Inferior parietal cortex (tissue), 1 donor: Measurements from ENCODE around the gene HAUS7.

Experiments used
- DNase-seq: peaks from one replicate; pipeline ENCODE4 v3.0.0-alpha.2; 2016; ENCODE audit errors: extremely low spot score

Gene HAUS7

GRCh38 chrX:153477364-153477857 lies 7.0 kb upstream of the HAUS7 start:
- no peak for DNase-seq

DNA sequence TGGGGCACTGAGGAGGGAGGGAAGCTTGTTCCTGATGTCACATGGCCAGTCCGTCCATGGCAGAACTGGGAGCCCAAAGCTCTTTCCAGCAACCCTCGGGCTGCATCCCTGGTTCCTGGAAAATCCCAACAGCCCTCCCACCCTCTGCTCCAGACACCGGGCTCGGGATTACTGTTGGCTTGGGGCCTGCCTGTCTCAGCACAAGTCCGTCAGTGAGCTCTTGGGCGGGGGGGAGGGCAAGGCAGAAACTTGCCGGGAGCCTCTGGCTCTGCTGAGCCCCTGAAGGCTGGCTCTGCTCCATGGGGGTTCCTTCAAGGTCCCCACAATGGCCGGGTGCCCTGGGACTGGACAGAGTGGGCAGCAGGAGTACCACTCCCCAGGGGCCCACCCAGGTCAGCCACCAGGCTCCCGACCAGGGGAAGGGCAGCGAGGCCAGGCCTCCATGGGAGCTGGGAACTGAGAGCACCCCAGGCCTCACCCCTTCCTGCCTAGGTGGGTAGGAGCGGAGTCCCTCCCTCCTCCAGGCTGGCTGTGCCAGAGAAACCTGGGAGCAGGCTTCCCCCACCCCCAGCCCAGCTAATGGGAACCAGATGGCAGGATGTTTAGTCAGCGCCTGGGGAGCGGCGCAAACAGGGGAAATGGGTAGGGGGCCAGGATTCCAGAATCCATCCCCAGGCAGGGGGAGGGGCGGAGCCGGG lies 6.4 kb upstream of the HAUS7 start:
- DNase-seq, result no peak

GRCh38 chrX:153475751-153476281 lies 5.4 kb upstream of the HAUS7 start:
- DNase-seq, result no peak

DNA sequence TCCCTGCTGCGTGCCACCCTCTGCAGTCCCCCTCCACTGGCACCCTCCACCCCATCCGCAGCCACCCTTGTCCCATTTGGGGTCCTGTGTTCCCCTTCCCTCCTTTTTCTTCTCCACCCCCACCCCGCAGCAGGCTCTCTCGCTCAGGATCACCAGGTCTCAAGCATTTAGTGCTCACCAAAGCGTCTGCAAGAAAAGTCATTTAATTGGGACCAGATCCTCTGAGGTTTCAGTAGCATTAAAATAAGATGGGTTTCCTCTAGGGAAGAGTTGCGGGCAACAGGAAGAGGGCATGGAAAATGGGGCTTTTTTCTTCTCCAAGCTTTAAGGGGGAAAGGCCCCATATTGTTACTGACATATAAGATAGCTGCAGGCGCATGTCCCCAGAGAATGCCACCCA lies 4.9 kb upstream of the HAUS7 start:
- no peak for DNase-seq

- DNase-seq, result no peak
Observed at GRCh38 chrX:153474718-153475117, 4.3 kb upstream of the HAUS7 start.

DNA sequence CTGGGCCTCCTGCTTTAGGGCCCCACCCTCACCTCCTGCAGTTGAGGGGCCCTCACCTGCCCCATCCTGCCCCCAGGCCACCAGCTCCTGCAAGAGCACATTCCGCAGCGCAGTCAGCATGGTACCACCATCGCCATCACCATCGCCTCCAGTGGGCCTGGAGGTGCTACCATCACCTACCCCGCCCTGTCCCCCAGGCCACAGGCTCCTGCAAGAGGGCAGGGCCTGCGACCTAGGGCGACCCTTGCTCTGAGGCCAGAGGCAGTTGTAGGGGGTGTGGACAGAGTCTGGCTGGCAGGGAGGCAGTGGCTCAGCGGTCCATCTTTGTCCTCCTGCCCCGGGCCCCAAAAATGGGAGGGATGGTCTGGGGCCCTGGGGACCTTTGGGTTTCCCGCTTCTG lies 3.9 kb upstream of the HAUS7 start:
- DNase-seq, result no peak

DNA sequence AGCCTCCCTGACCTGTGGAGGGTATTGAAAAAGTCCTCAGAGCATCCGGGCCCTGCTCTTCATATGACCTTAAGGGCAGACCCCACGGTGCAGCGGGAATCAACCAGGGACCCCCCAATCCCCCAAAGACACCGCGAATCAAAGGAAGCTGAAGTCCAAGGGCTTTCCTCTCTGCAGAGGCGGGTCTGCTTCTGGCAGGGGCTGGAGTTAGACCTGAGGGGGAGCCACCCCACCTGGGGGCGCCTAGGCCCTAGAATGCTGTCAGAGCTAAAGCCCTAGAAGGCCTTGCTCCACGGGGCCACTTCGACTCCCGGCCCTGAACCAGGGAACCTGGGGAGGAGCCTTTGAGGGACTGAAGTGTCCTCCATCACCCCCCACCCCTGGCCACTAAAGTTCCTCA lies 2.8 kb upstream of the HAUS7 start:
- DNase-seq, result no peak

DNA sequence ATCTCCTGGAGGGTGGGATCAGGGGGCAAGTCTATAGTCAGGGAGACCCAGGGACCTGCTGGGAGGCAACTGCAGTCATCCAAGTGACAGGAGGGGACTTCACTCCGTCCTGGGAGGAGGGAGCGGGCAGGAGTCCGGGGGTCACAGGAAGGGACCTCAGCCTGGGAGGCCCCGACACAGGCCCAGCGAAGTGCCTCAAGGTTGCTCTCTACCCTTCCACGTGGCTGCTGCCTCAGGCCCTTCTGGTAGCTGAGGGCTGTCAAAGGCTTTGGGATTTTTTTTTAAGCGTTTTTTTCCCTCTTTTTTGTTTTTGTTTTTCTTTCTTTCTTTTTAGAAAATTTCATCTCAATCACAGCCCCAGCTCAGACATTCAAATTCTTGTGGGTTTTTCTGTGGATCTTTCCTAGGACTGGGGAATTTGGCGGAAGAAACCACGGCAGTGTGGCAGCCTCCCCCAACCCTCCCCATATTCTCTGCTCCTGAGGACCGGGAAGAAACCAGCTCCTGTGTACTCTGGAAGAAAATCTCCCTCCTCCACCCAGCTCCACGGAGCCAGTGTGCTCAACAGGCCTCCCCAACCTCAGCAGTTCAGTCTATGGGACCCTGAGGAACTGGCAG lies 1.4 kb upstream of the HAUS7 start:
- no peak for DNase-seq

GRCh38 chrX:153469811-153470410 lies 465 bp downstream of the HAUS7 start:
- no peak for DNase-seq

- no peak for DNase-seq
Observed at GRCh38 chrX:153468008-153468580, 2.3 kb downstream of the HAUS7 start.

GRCh38 chrX:153465691-153466380 lies 4.5 kb downstream of the HAUS7 start:
- no peak for DNase-seq

DNA sequence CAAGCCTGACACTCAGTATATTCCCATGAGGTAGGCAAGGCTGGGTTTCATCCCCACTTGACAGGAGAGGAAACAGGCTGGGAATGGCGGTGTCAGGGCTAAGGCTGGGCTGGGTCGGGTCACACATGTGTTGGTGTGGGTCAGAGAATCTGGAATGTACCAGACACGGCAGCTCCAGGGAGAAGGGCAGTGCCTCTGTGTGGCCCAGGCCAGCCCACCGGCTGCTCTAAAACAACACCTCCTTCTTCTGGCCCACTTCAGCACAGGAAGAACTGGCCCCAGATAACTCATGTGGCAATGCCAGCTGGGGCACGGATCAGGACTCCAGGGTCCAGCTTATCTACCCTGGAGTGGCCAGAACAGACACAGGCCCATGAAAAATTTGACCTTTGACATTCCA lies 6.3 kb downstream of the HAUS7 start:
- no peak for DNase-seq

DNA sequence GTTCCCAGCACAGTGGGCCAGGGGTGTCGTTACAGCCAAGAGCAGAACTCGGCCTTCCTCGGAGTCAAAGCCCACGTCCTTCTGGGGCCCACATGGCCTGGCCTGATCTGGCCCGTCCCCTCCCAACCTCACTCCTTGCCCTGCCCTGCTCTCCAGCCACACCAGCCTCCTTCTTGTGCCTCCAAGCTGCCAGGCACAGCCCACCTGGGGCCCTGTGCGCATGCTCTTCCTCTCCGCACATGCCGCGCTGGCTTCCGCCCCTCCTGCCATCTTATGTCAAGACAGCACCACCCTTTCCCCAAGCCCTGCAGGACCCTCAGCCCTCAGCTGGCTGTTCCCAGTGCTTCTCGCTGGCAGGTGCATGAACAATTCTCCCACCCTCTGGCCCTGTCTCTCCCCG lies 6.8 kb downstream of the HAUS7 start:
- DNase-seq, result no peak

- no peak for DNase-seq
Observed at GRCh38 chrX:153463031-153463430, 7.3 kb downstream of the HAUS7 start.

GRCh38 chrX:153462291-153462690 lies 8.1 kb downstream of the HAUS7 start:
- no peak for DNase-seq

DNA sequence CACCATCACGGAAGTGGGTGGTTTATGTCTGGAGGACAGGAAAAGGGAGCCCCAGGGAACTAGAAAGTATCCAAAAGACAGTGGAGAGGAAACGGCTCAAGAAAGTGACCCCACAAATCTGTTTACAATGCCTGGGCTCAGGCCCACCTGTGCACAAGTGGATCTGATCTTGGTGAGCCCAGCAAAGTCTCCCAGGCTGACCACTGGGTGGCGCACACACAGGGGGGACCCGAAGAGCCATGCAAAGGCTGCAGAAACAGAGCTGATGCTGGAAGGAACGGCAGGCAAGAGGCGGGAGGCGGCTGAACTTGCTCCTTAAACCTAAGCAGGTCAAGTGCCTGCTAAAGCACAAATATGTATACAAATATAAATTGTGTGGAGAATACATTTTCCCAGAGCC lies 9.6 kb downstream of the HAUS7 start:
- DNase-seq, result peak; percentile 53

DNA sequence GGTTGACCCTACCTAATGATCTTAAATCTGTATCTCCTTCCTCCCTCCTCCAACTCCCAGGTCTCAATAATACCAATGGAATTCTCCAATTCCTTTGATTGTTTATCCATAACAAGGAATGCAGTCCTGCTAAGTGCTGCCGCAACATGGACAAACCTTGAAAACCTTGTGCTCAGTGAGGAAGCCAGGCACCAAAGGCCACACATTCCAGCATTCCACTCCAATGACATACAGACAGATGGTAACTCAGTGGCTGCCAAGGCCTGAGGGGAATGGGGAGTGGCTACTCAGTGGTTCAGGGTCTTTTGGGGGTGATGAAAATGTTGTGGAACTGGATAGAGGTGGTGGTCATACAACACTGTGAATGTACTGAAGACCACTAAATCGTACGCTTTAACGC lies 10.4 kb downstream of the HAUS7 start:
- no peak for DNase-seq

GRCh38 chrX:153458476-153458875 lies 11.9 kb downstream of the HAUS7 start:
- DNase-seq, result no peak

- DNase-seq, result no peak
Observed at GRCh38 chrX:153457827-153458466, 12.4 kb downstream of the HAUS7 start.

- no peak for DNase-seq
Observed at GRCh38 chrX:153457136-153457825, 13.1 kb downstream of the HAUS7 start.

GRCh38 chrX:153456704-153457103 lies 13.7 kb downstream of the HAUS7 start:
- no peak for DNase-seq
